DOHH2 (cell line): ENCODE data around the gene RUNX1.

Experiments used
- EZH2phosphoT487 ChIP-seq: fragments of 200-600 bp; sonication (generic); IDR thresholded peaks from 2 replicates; pipeline ENCODE4 v1.6.1; 2017; ENCODE audit warnings: borderline replicate concordance, mild to moderate bottlenecking, antibody characterized with exemption, low read length, moderate library complexity, mixed read lengths
- TF ChIP-seq, protein P1 (sequence below): fragments of 200-600 bp; sonication (generic); IDR thresholded peaks from one replicate; pipeline ENCODE4 v1.5.1; 2014; ENCODE audit warnings: antibody characterized with exemption, mild to moderate bottlenecking, low read depth, low read length; ENCODE audit not compliant: poor library complexity, severe bottlenecking

- TF ChIP-seq, protein P1, sequence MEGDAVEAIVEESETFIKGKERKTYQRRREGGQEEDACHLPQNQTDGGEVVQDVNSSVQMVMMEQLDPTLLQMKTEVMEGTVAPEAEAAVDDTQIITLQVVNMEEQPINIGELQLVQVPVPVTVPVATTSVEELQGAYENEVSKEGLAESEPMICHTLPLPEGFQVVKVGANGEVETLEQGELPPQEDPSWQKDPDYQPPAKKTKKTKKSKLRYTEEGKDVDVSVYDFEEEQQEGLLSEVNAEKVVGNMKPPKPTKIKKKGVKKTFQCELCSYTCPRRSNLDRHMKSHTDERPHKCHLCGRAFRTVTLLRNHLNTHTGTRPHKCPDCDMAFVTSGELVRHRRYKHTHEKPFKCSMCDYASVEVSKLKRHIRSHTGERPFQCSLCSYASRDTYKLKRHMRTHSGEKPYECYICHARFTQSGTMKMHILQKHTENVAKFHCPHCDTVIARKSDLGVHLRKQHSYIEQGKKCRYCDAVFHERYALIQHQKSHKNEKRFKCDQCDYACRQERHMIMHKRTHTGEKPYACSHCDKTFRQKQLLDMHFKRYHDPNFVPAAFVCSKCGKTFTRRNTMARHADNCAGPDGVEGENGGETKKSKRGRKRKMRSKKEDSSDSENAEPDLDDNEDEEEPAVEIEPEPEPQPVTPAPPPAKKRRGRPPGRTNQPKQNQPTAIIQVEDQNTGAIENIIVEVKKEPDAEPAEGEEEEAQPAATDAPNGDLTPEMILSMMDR = no peak
- TF ChIP-seq EZH2phosphoT487 = no peak
Measured at GRCh38 chr21:34802180-34802899, 246.8 kb downstream of the RUNX1 start.
